Hippocampal formation (tissue), 2 donors: ENCODE results near the gene MED20.

ENCODE experiments used
- DNase-seq, 2 donors: peaks; one replicate each; lab custom pipeline; 2025; lab: John Stamatoyannopoulos, UW

The MED20 gene

DNA sequence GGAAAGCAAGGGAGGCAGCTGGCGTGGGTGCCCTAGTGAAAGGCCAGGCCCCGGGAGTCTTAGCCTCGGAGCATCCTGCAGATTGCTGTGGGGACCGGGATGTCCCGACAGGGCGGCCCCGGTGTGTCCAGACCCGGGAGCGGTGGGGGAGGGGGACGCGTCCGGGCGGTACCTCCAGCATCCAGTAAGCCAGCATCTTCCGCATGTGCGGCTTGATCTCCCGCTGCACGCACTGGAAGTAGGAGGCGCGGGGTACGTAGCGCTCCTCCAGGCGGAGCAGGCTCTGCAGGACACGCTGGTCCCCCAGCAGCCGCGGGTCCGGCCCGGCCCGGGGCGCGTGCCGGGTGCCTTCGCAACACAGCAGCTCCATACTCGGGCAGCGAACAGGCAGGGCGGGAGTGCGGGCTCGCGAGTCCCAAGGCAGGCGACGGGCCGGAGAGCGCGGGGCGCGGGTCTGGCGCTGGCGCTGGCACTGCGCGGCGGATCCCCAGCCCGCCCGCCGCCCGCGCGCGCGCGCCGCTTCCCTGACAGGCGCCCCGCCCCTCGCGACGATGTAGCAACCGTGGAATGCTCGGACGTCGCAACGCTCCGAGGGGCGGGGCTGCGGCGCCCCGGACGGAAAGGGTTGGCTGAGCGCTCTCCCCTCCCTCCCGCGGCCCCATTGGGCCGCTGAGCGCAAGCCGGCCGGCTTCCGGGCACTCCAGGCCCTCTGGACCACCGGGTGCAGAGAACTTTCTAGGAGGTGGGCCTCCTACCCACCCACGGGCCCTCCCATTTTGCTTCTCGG lies 20.5 kb upstream of the MED20 start, which contains the start of gene CCND3:
TSS of gene CCND3 (minus strand) at position 529 of the 787 bp plus-strand sequence. CDS start at position 370, 159 bp downstream.
- peak; percentile 81 to 91 for DNase-seq

- peak; percentile 10 to 30 for DNase-seq
These were observed 19.9 kb upstream of the MED20 start for GRCh38 chr6:41940759-41941279.

GRCh38 chr6:41939848-41940758 lies 19.2 kb upstream of the MED20 start:
- DNase-seq: no peak

DNA sequence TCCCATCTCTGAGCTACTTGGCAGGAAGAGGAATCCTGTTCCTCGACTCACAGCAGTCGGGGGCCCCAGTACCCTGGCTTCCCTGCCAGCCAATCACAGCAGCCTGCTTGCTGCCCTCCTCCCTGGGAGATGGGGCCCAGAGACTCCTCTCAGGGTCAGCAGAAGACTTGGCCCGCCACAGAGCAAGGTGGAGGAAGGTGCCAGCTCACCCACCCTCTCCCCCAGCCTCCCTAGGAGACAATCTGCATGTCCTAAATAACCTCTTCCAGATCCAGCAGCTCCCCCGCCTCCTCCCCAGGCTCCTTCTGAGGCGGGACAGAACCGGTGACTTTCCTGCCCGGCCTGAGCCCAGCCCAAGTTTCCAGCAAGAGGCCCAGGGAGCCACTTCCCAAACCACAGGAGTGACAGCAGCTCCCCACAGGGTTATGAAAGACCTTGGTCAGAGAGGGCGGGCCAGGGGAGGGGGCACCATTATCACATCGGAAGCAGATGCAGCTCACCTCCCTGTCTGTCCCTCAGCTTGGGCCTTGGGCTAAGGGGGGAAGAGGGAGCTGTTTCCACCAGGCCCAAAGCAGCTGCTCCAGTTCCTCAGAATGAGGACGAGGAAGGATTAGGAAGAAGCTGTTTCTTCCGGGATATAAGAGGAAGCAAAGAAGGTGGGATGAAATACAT lies 18.4 kb upstream of the MED20 start:
- peak in 1 of 2 donors; percentile 23 for DNase-seq

GRCh38 chr6:41938590-41939175 lies 17.7 kb upstream of the MED20 start:
- DNase-seq: no peak

DNA sequence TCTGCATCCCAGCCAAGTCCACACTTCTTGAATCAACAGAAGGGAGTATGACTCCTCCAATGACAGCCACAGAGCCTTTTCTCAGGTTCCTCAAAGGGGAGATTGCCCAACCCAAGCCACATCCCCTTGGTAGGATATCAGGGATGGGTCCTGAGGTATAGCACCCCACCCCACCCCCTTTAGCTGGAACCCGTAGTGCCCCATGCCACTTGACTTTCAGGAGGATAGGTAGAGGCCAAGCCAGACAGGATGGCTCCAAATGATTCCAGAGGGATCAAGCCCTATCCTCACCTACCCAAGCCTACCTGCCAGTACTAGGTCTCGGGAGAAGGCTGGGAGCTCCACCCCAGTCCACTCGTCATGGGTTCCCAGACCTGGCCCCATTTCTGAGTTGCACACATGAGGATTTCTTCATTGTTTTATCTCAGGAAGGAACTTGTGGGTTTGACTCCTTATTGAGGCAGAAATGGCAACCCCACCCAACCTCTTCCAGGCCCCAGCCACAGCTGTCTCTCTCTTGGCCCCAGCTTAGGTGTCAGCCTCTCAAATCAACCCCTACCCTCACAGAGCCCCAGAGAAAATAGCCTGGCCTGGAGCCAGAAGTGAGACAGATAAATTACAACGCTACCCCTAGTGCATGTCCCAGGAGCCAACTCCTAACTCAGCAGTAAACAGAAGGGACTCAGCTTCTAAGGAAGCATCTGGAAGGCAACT lies 17.1 kb upstream of the MED20 start:
- no peak for DNase-seq

GRCh38 chr6:41937472-41937860 lies 16.5 kb upstream of the MED20 start:
- no peak for DNase-seq

- peak; percentile 76 to 84 for DNase-seq
These were observed 15.3 kb upstream of the MED20 start for GRCh38 chr6:41936073-41936837.

GRCh38 chr6:41935685-41936072 lies 14.7 kb upstream of the MED20 start:
- DNase-seq: no peak

GRCh38 chr6:41935193-41935574 lies 14.2 kb upstream of the MED20 start:
- no peak for DNase-seq

DNA sequence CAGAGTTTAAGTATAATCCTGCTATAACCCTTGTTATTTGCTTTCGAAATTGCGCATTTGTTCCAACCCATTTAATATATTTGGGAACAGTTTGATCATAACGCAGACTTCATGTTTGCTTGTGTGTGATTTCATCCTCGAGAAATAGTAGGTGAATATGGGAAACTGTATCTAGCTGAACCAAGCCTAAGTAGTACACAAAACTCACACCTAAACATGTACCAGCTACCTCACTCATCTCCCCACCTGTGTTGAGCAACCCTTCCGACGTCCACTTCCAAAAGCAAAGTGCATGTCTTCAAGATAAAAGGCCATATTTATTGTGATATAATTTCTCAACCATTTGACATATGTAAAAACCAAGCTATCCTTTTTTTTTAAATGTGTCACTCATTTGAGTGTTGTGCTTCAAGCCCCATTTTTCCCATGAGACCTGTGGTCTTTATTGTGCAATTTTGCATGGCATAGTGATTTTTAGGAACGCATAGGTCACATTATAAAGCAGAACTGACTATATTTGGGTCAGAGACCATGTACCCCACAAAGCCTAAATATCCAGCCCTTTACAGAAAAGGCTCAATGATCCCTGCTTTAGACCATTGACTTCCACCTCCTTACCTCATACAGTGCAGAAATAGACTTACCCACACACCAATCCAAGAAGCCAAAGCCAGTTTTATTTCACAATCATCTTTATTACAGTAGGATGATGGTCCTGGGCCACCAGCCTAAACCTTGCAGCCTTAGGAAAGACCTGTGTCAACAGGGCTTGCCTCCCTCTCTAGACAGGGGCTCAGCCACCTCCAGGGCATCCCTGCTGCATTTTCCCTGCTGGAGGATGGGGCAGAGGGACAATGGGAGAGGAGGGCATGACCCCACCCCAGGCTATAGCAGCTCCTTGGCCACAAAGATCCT lies 13.6 kb upstream of the MED20 start:
- no peak for DNase-seq

- no peak for DNase-seq
These were observed 11.4 kb upstream of the MED20 start for GRCh38 chr6:41932378-41932777.

DNA sequence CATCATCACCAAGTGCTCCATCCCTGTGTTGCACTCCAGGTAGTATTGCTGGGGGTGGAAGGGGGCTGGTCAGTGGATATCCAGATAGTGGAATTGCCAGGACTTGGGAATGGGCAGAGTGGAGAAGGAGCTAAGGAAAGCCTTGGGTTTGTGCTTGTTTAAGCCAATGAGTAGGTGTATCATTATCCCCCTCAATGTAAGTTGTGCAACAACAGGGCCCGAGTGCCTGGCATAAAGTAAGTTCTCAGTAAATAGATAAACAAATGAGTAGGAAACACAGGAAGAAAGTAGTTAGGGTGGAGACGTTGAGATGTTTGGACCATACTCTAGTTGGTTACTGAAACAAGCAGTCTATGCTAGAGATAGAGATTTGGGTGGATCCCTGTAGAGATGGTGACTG lies 10.9 kb upstream of the MED20 start:
- no peak for DNase-seq

DNA sequence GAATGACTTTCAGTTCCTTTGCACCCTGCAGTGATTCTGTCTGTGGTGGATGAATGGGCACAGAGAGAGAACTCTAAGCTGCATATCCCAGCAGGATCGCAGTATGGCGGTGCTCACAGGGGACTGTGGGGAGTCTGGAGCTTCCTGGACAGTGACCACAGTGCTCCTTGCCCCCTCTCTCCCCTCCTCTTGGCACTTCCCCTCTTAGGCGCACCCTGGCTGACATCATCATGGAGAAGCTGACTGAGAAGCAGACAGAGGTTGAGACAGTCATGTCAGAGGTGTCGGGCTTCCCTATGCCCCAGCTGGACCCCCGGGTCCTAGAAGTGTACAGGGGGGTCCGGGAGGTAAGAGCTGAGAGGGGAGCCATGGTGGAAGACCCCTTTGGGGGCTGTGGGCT lies 9.0 kb upstream of the MED20 start:
- no peak for DNase-seq

DNA sequence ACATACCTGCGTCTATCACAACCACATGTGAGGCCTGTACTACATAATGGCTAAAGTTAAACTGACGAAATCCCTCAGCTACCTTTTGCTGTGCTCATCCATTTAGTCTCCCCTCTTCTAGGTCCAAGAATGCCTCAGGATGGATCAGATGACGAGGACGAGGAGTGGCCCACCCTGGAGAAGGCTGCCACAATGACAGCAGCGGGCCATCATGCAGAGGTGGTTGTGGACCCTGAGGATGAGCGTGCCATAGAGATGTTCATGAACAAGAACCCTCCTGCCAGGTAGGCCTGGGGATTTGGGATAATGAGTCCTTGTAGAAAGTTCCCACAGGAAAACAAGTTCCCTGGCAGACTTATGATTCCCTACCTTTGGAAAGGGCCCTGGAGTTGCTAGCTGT lies 6.3 kb upstream of the MED20 start:
- DNase-seq: no peak

- DNase-seq: no peak
These were observed 1.2 kb upstream of the MED20 start for GRCh38 chr6:41922154-41922553.

DNA sequence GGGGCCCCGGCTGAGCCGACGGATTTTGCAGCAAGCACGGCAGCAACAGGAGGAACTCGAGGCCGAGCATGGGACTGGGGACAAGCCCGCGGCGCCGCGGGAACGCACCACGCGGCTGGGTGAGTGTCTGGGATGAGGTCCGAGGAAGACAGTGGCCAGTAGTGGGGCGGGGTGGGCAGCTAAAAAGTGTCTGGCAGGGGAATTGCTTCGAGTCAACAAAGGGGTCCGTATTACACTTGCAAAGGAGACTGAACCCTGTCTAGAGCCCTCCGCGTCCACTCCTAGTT lies 716 bp upstream of the MED20 start:
- no peak for DNase-seq

GRCh38 chr6:41917528-41917927 lies 3.4 kb downstream of the MED20 start:
- DNase-seq: no peak

GRCh38 chr6:41914869-41915530 lies 5.9 kb downstream of the MED20 start:
- DNase-seq: no peak
